OCI-LY3 (cell line): ENCODE results near the gene ADGRD1.

Experiments used
- H2AFZ ChIP-seq: fragments of 200-600, 300-600 bp; shearing (Covaris generic); 2 replicates; pipeline ENCODE4 v1.6.0; 2014; ENCODE audit warnings: antibody characterized with exemption, low read depth, low read length
- H3K27ac ChIP-seq: fragments of 200-600, 300-600 bp; sonication (generic); 2 replicates; pipeline ENCODE4 v1.5.1; 2014; ENCODE audit warnings: mild to moderate bottlenecking, low read length, moderate library complexity, mixed read lengths
- H3K27me3 ChIP-seq: fragments of 200-600, 300-600 bp; sonication (generic); 2 replicates; pipeline ENCODE4 v1.6.1; 2014; ENCODE audit warnings: low read depth, low read length, mixed read lengths
- H3K36me3 ChIP-seq: fragments of 200-600, 300-600 bp; sonication (generic); replicated peaks from 2 replicates; pipeline ENCODE3; 2014; ENCODE audit warnings: low read depth, low read length, mixed read lengths
- H3K4me1 ChIP-seq: fragments of 300-600, 200-600 bp; sonication (generic); 2 replicates; pipeline ENCODE4 v1.6.1; 2014; ENCODE audit warnings: low read length, mixed read lengths
- H3K4me2 ChIP-seq: fragments of 200-600, 300-600 bp; sonication (generic); 2 replicates; pipeline ENCODE4 v1.6.1; 2014; ENCODE audit warnings: low read length, mixed read lengths
- H3K4me3 ChIP-seq: fragments of 300-600, 200-600 bp; sonication (generic); 2 replicates; pipeline ENCODE4 v1.5.1; 2014; ENCODE audit warnings: antibody characterized with exemption, mild to moderate bottlenecking, low read length, moderate library complexity
- H3K79me2 ChIP-seq: fragments of 300-600, 200-600 bp; shearing (Covaris generic); 2 replicates; pipeline ENCODE4 v1.6.1; 2014; ENCODE audit warnings: mild to moderate bottlenecking, low read length, mixed read lengths
- H3K9ac ChIP-seq: fragments of 300-600, 200-600 bp; shearing (Covaris generic); 2 replicates; pipeline ENCODE4 v1.6.0; 2014; ENCODE audit warnings: mild to moderate bottlenecking, low read length, moderate library complexity
- H3K9me3 ChIP-seq: fragments of 200-600, 300-600 bp; shearing (Covaris generic); 2 replicates; pipeline ENCODE4 v1.6.1; 2014; ENCODE audit warnings: low read length, mixed read lengths; ENCODE audit not compliant: insufficient read depth
- H4K20me1 ChIP-seq: fragments of 200-600, 300-600 bp; sonication (generic); 2 replicates; pipeline ENCODE4 v1.6.1; 2016; ENCODE audit warnings: low read length, mixed read lengths; ENCODE audit not compliant: insufficient read depth
- EZH2phosphoT487 ChIP-seq: fragments of 200-600 bp; shearing (Covaris generic); IDR thresholded peaks from 2 replicates; pipeline ENCODE4 v1.6.1; 2018; ENCODE audit warnings: antibody characterized with exemption, mixed run types, low read depth
- TF ChIP-seq, protein P1 (sequence below): fragments of 200-600, 300-600 bp; sonication (generic); IDR thresholded peaks from 2 replicates; pipeline ENCODE4 v1.5.1; 2014; ENCODE audit warnings: antibody characterized with exemption, low read length, low read depth

The ADGRD1 gene

DNA sequence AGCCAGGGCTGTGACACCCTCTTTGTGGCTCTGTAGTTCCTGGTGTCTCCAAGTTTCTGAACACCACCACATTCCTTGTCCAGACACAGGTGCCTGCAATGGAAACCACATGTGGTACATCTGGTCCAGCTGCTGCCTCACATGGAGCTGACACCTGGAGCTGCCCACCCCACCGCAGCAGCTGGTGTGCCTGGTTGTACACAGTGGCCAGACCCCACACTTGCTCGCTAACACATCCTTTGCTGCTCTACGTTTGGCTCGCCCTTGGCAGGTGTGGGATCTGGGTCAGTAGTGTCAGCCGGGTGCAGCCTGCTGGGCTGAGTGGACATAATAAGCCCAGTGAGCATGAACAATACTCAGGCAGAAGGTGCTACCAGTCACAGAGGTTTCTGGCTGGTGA, 198.9 kb downstream of the ADGRD1 start:
- peaks cover 14% of the 10 kb centered on the region; the same call in 1 of the 2 replicates for H3K27me3 ChIP-seq
- H4K20me1 ChIP-seq, result no peaks in the 10 kb centered on the region
- no peak overlapping the region for H2AFZ ChIP-seq
- no peaks in the 10 kb centered on the region for H3K9me3 ChIP-seq
- no peaks in the 10 kb centered on the region for H3K36me3 ChIP-seq
- no peak overlapping the region for H3K4me2 ChIP-seq
- H3K79me2 ChIP-seq, result no peaks in the 10 kb centered on the region
- no peak overlapping the region for H3K27ac ChIP-seq
- TF ChIP-seq, protein P1, sequence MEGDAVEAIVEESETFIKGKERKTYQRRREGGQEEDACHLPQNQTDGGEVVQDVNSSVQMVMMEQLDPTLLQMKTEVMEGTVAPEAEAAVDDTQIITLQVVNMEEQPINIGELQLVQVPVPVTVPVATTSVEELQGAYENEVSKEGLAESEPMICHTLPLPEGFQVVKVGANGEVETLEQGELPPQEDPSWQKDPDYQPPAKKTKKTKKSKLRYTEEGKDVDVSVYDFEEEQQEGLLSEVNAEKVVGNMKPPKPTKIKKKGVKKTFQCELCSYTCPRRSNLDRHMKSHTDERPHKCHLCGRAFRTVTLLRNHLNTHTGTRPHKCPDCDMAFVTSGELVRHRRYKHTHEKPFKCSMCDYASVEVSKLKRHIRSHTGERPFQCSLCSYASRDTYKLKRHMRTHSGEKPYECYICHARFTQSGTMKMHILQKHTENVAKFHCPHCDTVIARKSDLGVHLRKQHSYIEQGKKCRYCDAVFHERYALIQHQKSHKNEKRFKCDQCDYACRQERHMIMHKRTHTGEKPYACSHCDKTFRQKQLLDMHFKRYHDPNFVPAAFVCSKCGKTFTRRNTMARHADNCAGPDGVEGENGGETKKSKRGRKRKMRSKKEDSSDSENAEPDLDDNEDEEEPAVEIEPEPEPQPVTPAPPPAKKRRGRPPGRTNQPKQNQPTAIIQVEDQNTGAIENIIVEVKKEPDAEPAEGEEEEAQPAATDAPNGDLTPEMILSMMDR, result no peak
- no peak for TF ChIP-seq EZH2phosphoT487
- no peaks in the 10 kb centered on the region for H3K4me1 ChIP-seq
- H3K4me3 ChIP-seq, result no peak overlapping the region
- H3K9ac ChIP-seq, result no peak overlapping the region

DNA sequence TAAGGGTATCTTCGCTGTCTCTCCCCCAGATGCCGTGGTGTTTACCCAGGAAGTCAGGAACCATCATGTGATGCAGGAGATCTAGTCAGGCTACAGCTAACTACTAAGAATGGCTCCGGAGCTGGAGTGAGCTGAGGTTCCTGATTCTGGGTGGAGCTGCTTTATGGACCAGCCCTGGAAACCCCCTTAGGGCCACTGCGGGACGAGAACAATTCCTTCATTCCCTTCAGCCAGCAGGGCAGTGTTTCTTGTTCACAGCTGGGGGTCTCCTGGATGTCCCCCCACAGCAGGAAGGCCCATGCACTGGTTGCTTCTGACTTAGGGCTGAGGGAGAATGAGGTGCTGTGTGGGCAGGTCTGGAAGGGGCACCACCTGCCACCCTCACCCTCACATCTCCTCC, 199.3 kb downstream of the ADGRD1 start:
- Histone ChIP-seq H2AFZ (no peak overlapping the region), H3K79me2 (no peaks in the 10 kb centered on the region), H3K27me3 (peaks cover 14% of the 10 kb centered on the region; the same call in 1 of the 2 replicates), H3K27ac (no peak overlapping the region), H3K4me1 (no peaks in the 10 kb centered on the region), H3K9me3 (no peaks in the 10 kb centered on the region), H3K4me3 (no peak overlapping the region), H4K20me1 (no peaks in the 10 kb centered on the region), H3K36me3 (no peaks in the 10 kb centered on the region), H3K9ac (no peak overlapping the region), H3K4me2 (no peak overlapping the region)
- TF ChIP-seq EZH2phosphoT487, result no peak
- TF ChIP-seq, protein P1, result no peak

DNA sequence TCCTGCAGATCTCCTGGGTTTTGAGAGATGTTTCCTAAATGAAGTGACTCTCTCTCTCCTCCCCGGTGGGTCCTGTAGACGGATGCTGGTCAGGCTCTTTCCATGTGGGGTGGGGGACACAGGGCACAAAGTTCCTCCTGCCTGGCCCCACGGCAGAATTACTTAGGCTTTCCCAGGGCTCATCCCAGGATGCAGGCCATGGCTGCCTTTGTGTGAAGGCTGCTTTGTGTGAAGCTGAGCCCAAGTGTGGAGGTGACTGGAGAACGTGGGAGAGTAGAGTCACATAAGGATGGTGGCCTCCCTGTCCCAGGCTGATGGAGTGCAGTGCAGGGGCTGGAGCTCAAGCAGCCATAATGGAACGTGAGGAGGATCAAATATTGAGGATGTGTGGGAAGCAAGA, 200.2 kb downstream of the ADGRD1 start:
- H3K9me3 ChIP-seq, result no peaks in the 10 kb centered on the region
- H3K79me2 ChIP-seq, result no peaks in the 10 kb centered on the region
- no peak overlapping the region for H3K9ac ChIP-seq
- H4K20me1 ChIP-seq, result no peaks in the 10 kb centered on the region
- no peak overlapping the region for H2AFZ ChIP-seq
- H3K4me3 ChIP-seq, result no peak overlapping the region
- no peaks in the 10 kb centered on the region for H3K36me3 ChIP-seq
- H3K4me1 ChIP-seq, result no peaks in the 10 kb centered on the region
- no peak overlapping the region for H3K27ac ChIP-seq
- TF ChIP-seq, protein P1, result no peak
- TF ChIP-seq EZH2phosphoT487, result no peak
- peaks cover 14% of the 10 kb centered on the region; the same call in 1 of the 2 replicates for H3K27me3 ChIP-seq
- H3K4me2 ChIP-seq, result no peak overlapping the region

DNA sequence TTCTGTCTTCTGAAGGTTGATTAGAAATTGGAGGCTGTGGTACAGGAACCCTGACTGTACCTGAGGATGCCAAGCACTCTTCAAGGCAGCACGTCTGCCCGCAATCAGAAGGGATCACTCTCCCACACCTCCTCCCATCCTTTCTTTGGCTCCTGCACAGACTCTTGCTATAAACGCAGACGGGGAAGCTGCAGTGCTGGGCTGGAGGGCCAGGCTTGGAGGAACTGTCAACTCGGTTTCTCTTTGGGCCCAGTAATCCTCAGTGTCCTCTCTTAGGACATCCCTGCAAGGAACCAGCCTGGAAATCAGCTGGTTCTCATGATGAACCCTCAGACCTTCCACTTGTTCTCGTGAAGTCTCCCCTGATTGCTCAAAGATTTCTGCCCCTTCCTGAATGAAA, 201.4 kb downstream of the ADGRD1 start:
- H4K20me1 ChIP-seq, result no peaks in the 10 kb centered on the region
- no peak overlapping the region for H3K4me3 ChIP-seq
- no peaks in the 10 kb centered on the region for H3K79me2 ChIP-seq
- H3K27ac ChIP-seq, result no peak overlapping the region
- H3K27me3 ChIP-seq, result peaks cover 14% of the 10 kb centered on the region; the same call in 1 of the 2 replicates
- H3K9ac ChIP-seq, result no peak overlapping the region
- no peaks in the 10 kb centered on the region for H3K4me1 ChIP-seq
- no peak overlapping the region for H2AFZ ChIP-seq
- no peaks in the 10 kb centered on the region for H3K9me3 ChIP-seq
- TF ChIP-seq, protein P1, result no peak
- no peak for TF ChIP-seq EZH2phosphoT487
- H3K4me2 ChIP-seq, result no peak overlapping the region
- no peaks in the 10 kb centered on the region for H3K36me3 ChIP-seq
